GM21786 (cell line): ENCODE results near the gene CFL2.

Source experiments
- ATAC-seq: cut with Tn5 transposase; IDR thresholded peaks from one replicate; pipeline ENCODE4 v1.9.1; 2021; ENCODE audit not compliant: unreplicated experiment

Gene CFL2

DNA sequence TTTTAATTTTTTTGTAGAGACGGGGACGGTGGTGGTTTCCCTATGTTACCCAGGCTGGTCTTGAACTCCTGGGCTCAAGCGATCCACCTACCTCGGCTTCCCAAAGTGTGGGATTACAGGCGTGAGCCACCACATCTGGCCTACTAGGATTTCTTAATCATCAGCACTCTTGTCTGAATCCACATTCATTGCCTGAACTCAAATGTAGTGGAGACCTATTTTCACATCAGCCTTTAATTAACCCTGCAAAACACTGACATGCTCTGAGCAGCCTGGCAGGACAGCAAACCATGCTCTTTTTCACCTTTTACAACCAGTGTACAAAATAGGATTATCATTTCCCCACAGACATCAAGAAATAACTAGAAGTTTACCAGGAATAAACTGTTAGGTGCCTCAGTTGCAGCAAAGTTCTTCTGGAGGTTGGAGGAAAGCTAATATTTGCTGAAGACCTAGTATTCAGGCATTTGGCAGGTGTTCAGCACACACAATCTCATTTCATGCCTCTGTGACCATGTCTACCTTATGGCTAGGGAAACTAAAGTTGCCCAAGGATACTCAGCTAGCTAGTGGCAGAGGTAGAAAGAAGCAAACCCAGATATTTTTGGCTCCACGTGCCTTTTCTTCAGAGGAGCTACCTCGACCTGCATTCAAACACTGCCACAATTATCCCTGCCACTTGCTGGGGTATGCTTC lies 37.7 kb downstream of the CFL2 start:
- ATAC-seq, result no peak

DNA sequence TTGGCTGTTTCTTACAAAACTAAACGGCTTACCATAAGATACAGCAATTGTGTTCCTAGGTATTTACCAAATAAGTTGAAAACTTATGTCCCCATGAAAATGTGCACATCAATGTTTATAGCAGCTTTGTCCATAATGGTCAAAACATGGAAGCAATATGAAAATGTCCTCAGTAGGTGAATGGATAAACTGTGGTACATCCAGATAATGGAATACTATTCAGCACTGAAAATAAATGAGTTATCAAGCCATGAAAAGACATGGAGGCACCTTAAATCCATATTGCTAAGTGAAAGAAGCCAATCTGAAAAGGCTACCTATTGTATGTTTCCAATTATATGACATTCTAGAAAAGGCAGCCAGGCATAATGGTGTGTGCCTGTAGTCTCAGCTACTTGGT lies 40.7 kb downstream of the CFL2 start:
- ATAC-seq, result no peak

DNA sequence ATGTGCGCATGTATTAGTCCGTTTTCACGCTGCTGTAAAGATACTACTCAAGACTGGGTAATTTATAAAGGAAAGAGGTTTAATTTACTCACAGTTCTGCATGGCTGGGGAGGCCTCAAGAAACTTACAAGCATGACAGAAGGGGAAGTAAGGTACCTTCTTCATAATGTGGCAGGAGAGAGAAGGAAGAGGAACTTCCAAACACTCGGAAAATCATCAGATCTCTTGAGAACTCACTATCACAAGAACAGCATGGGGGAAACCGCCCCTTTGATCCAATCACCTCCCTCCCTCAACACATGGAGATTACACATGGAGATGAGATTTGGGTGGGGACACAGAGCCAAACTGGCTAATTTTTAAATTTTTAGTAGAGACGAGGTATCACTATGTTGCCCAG lies 42.7 kb downstream of the CFL2 start:
- no peak for ATAC-seq

DNA sequence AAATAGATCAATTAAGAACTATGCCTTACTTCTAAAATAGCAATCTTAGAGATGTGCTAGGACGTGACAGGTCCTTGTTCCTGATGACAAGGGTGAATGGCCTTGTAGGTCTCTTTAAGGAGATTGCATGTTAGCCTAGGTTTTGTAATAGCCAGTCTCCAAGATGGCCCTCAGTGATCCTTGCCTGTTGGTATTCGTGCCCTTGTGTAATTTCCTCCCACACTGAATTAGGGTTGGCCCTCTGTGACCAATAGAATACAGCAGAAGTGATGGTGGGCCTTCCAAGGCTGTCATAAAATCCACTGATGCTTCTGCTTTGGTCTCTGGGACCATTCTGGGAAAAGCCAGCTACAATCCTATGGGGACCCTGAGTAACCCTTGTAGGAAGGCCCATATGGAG lies 46.3 kb downstream of the CFL2 start:
- ATAC-seq, result no peak

DNA sequence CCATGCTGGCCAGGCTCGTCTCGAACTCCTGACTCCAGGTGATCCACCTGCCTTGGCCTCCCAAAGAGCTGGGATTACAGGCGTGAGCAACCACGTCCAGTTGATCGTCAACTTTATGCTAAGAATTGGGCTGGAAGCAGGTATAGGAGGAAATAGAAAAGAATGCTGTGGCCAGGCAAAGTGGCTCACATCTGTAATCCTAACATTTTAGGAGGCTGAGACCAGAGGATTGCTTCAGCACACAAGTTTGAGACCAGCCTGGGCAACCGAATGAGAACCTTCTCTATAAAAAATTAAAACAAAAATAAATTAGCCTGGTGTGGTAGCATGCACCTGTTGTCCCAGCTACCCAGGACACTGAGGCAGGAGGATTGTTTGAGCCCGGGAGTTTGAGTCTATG lies 47.4 kb downstream of the CFL2 start:
- ATAC-seq, result no peak

DNA sequence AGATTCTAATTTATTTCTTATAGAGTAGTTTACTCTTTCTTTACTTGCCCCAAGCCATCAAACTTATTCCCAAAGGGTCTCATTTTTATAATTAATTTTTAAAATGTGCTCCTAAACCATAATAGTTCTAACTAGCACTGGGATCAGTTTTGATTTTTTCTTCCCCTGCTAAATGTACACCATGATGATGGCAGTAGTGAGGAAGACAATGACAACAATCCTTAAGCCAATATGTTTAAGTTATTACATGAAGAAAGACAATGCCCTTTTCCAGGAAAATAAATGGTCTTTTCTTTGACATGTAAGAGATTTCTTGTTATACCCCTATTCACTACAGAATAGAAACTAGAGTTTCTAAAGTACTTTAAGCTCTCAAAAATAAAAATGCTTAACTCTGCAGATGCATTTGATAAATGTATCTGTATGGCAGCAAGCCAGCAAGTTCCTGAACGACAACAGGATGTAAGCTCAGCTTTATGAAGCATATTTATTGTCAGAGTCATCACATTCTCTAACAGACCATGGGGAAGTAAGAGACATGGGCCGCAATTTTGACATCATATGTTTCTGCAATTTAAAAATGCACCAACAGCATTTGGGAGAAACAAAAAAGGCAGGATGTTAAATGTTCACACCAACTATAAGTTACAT lies 48.5 kb downstream of the CFL2 start:
- no peak for ATAC-seq

DNA sequence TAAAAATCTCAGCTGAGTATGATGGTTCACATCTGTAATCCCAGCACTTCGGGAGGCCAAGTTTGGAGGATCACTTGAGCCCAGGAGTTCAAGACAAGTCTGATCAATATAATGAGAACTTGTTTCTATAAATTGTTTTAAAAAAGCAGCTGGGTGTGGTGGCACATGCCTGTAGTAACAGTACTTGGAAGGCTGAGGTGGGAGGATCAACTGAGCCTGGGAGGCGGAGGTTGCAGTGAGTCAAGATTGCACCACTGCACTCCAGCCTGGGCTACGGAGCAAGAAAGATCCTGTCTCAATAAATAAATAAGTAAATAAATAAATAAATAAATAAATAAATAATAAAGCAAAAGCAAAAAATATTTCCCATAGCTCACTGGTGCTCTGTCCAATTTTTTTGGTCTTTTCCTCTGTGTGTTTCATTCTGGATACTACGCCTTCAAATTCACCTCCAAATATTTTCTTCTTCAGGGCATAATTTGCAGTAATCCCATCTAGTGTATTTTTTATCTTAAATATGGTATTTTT lies 51.8 kb downstream of the CFL2 start:
- ATAC-seq, result no peak

GRCh38 chr14:34660796-34661195 lies 53.6 kb downstream of the CFL2 start:
- ATAC-seq, result no peak
